Stimulated activated CD4-positive, alpha-beta T cell treated with anti-CD3 and anti-CD28 coated beads, Interleukin-15, amount 100 ng/mL, for 48 hours (primary cell): ENCODE results near the gene CASK.

ENCODE experiments used
- DNase-seq, 2 donors: peaks; one replicate each; pipeline ENCODE4 v3.0.0-alpha.2; 2020; ENCODE audit warnings: low read depth in 2 of 2

The CASK gene

GRCh38 chrX:41837270-41837944, 85.9 kb downstream of the CASK start:
- DNase-seq = no peak

DNA sequence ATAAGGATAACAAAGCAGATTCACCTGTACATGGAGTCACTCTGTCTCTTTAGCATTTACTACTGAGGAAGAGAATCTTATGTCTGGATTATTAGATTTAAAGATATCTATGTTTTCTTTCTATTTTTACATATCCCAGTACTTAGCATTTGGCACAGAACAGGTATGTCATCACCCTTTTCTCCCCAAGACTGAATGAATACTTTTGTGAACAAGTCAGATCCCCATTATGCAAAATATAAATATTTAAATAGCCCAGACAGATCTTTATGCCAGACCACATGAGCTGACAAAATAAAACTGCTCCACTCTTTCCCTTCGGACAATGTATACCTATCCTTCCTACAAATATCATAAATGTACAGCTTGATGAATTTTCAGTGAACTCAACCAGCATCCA, 94.5 kb downstream of the CASK start:
- no peak for DNase-seq

GRCh38 chrX:41827886-41828285, 95.5 kb downstream of the CASK start:
- DNase-seq = no peak

DNA sequence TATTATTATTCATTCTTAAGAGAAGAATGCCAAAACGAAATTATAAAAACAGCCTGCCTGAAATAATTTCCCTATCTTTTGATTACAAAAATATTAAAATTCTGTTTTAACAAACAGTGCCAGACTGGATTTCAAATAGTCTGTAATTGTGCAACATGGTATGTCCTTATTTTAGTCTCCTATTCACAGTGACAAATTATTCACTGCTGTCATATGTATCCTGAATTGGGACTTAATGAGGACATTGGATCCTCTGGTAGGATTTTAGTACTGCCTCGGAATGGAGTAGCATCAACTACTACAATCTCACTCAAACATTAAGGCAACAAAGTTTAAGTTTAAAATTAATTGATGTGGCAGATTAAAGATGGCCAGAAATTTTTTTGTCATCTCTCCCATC, 97.6 kb downstream of the CASK start:
- DNase-seq = no peak

- no peak for DNase-seq
Measured at GRCh38 chrX:41824551-41824950, 98.8 kb downstream of the CASK start.

DNA sequence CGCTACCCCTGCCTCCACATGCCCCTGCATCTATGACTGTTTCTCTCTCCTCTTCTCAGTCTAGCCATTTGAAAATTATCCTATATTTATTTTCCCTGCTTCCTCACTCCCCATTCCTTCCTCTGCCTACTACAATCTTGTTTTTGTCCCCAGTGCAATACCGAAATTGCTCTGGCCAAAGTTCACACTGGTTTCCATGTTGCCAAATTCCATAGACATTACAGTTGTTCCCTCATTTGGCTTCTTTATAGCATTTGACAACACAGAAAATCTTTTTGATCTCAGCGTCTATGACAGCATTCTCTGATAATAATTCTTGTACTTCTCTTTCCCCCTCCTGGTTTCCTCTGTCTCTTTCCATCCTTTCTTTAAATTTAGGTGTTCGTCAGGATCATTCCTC, 100.0 kb downstream of the CASK start:
- DNase-seq = no peak

GRCh38 chrX:41822892-41823291, 100.5 kb downstream of the CASK start:
- DNase-seq = no peak

GRCh38 chrX:41808047-41808446, 115.3 kb downstream of the CASK start:
- DNase-seq = no peak

- no peak for DNase-seq
Measured at GRCh38 chrX:41802958-41803357, 120.4 kb downstream of the CASK start.

GRCh38 chrX:41799661-41800060, 123.7 kb downstream of the CASK start:
- DNase-seq = no peak

GRCh38 chrX:41796577-41796976, 126.8 kb downstream of the CASK start:
- no peak for DNase-seq

- DNase-seq = no peak
Measured at GRCh38 chrX:41796046-41796445, 127.3 kb downstream of the CASK start.

GRCh38 chrX:41789374-41789773, 134.0 kb downstream of the CASK start:
- no peak for DNase-seq

- DNase-seq = no peak
Measured at GRCh38 chrX:41785685-41786084, 137.7 kb downstream of the CASK start.

DNA sequence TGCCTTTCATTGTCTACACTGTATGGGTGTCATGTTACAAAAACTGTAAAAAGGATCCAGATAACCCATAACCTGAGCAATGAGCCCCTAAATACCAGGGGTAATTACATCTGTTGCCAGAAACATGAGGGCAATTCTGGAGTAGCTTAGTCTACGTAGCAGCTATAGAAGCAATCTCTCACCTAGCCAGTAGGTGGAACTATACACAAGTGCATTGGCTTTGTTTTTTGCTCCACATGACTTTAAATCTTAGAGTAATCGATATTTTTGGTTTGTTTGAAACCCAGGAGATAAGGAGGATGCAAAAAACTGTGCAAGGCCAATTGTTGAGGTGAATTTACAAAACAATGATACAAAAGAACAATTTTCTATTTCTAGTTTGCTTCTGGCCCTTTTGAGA, 141.9 kb downstream of the CASK start:
- DNase-seq = no peak

- DNase-seq = no peak
Measured at GRCh38 chrX:41779941-41780340, 143.4 kb downstream of the CASK start.

DNA sequence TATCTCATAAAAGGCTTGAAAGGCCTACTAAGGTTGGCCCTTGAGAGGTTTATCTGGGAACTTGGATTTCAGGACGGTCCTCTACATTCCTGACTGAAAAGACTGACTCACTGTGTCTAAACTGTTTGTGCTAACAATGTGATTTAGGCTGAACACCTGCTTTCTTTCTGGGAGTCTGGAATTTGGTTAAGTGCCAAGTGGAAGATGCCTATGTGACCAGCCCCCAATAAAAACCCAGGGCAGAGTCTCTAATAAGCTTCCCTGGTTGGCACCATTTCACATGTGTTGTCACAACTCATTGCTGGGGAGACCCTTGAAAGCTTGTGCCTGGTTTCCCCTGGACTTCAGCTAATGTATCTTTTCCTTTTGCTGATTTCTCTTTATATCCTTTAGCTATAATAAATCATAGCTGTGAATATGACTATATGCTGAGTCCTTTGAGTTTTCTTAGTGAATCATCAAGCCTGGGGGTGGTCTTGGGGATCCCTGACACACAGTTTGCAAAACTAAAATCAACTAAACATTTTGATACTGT, 144.3 kb downstream of the CASK start:
- no peak for DNase-seq

- DNase-seq = no peak
Measured at GRCh38 chrX:41761702-41762101, 161.7 kb downstream of the CASK start.

DNA sequence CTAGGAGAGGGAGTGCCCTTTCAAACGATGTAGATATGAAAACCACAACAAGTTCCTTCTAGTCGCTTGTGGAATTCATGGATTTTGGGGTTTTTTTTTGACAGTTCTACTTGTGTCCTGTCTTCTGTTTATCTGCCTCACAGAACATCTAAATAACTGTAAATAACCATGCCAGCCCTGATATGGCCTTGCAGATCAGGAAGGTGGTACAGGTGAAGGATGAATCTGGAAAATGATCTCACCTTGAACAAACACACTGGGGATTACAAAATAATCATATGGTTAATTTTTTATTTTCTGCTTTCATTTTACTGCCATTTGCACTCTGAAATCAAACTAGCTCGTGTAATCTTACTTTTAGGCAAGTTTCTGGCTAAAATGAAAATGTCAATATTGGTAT, 162.2 kb downstream of the CASK start:
- DNase-seq = no peak

GRCh38 chrX:41759817-41760216, 163.5 kb downstream of the CASK start:
- no peak for DNase-seq

DNA sequence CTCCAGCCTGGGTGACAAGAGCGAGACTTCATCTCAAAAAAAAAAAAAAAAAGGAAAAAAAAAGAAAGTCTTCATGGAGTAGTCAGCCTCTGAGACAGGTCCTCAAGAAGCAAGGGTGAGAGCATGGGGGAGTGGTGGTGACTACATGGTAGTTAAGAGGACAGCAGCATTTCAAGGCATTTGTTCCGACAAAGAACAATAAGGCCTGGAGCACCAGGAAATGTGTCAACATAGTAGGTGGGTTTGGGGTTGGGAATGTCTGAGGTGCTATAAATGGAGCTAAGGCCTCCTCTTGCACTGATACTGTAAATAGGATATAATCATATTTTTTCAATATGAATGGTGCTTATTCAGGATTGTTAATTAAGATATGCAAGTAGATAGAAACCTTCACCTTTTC, 165.0 kb downstream of the CASK start:
- DNase-seq = no peak

- DNase-seq = no peak
Measured at GRCh38 chrX:41750716-41751115, 172.6 kb downstream of the CASK start.

DNA sequence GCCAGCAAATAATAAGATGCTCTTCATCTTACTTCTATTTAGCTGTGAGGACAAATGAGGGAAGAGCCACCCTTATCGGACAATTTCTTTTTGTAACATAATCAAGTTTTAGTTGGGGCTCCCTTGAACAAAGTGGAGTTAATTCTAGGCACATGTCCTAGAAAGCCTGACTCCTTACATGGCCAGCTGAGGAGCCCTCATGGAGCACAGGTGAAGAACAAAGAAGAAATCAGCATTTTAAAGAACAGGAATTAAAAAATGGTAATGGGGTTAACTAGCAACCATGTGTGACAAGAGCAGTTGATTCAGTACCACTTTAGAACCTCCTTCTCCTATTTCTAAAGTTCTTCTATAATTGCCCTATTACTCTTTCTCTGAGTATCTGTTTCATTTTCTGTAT, 183.5 kb downstream of the CASK start:
- DNase-seq = no peak

DNA sequence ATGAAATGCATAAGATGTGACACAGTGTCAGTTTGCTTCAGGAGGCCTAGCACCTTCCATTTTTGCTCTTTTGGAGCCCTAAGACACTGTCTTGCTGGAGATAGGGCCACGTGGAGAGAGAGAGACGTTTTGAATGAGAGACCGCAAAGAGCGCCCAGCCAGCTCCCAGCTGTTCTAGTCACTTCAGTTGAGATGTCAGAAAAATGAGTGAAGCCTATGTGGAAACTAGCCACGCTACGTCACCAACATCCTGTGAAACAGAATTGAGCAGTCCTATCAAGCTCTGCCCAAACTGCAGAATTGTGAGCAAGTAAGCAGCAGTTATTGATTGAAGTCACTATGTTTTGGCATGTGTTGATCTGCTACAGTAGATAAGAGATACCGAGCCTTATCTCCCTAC, 186.3 kb downstream of the CASK start:
- no peak for DNase-seq
